ENCODE measurements around the gene MEIS1. TPM values are rescaled to one million over a fixed set of nuclear protein-coding genes. Genes with fewer than 3 reads are reported as not detected.

Gene MEIS1
- total and polyA plus RNA-seq, 2 experiments from 2014 or later: 0.16 to 0.28 TPM

DNA sequence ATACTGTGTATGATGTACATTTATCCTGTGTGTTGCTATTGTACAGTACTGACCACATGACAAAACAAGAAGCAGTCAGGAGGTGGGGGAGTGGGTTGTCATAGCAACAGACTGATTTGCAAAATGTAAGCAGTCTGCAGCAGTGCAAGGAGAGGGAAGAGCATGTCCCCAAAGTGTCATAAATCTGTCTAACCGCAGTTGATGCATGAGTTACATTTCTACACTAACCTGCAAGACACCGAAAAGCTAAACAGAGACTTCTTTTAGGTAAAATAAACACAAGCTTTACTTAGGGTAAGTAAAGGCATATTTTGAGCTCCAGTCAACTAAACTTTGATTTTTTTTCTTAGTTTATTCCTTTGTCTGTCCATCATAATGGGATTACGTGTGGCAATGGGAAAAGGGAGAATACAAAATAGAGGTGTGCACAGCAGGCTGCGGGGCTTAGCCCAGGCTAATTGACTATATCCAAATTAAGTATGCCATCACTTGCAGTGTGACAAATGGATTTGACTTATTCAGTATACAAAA is 134.5 kb downstream of the MEIS1 start:
- no peak overlapping the region for H3K4me3 ChIP-seq
- no peaks in the 10 kb centered on the region for H3K36me3 ChIP-seq (ENCODE audit: insufficient read depth)
- H2AFZ ChIP-seq: no peak overlapping the region
- Mint-ChIP-seq H3K36me3 (ENCODE audit: low read depth) (no peaks in the 10 kb centered on the region), H3K9me3 (no peaks in the 10 kb centered on the region), H3K27me3 (ENCODE audit: insufficient read depth, low read depth, poor library complexity) (peaks cover 2% of the 10 kb centered on the region), H3K27ac (no peak overlapping the region), H3K4me3 (no peak overlapping the region), H3K4me1 (peaks cover 35% of the 10 kb centered on the region)
- no peak for TF ChIP-seq ZNF331 (CRISPR knock-in tag; IDR thresholded peaks at IDR 0.05; ENCODE audit: low read depth)
- TF ChIP-seq EZH2phosphoT487 (IDR thresholded peaks at IDR 0.05; ENCODE audit: unreplicated experiment): no peak
- no peak for TF ChIP-seq CREB1 (CRISPR knock-in tag; IDR thresholded peaks at IDR 0.05; ENCODE audit: low read depth)
- TF ChIP-seq STAT1 (IDR thresholded peaks at IDR 0.05; ENCODE audit: unreplicated experiment): no peak
- no peak for TF ChIP-seq POLR2AphosphoS5 (IDR thresholded peaks at IDR 0.05; ENCODE audit: low read depth)
- no peak for TF ChIP-seq EZH2 (IDR thresholded peaks at IDR 0.05; ENCODE audit: low read depth, unreplicated experiment)
- TF ChIP-seq REST (IDR thresholded peaks at IDR 0.05; ENCODE audit: unreplicated experiment): no peak
- TF ChIP-seq, protein P1, sequence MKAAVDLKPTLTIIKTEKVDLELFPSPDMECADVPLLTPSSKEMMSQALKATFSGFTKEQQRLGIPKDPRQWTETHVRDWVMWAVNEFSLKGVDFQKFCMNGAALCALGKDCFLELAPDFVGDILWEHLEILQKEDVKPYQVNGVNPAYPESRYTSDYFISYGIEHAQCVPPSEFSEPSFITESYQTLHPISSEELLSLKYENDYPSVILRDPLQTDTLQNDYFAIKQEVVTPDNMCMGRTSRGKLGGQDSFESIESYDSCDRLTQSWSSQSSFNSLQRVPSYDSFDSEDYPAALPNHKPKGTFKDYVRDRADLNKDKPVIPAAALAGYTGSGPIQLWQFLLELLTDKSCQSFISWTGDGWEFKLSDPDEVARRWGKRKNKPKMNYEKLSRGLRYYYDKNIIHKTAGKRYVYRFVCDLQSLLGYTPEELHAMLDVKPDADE (IDR thresholded peaks at IDR 0.05): no peak
- TF ChIP-seq ZNF114 (CRISPR knock-in tag; IDR thresholded peaks at IDR 0.05): no peak
- TF ChIP-seq, protein P2, sequence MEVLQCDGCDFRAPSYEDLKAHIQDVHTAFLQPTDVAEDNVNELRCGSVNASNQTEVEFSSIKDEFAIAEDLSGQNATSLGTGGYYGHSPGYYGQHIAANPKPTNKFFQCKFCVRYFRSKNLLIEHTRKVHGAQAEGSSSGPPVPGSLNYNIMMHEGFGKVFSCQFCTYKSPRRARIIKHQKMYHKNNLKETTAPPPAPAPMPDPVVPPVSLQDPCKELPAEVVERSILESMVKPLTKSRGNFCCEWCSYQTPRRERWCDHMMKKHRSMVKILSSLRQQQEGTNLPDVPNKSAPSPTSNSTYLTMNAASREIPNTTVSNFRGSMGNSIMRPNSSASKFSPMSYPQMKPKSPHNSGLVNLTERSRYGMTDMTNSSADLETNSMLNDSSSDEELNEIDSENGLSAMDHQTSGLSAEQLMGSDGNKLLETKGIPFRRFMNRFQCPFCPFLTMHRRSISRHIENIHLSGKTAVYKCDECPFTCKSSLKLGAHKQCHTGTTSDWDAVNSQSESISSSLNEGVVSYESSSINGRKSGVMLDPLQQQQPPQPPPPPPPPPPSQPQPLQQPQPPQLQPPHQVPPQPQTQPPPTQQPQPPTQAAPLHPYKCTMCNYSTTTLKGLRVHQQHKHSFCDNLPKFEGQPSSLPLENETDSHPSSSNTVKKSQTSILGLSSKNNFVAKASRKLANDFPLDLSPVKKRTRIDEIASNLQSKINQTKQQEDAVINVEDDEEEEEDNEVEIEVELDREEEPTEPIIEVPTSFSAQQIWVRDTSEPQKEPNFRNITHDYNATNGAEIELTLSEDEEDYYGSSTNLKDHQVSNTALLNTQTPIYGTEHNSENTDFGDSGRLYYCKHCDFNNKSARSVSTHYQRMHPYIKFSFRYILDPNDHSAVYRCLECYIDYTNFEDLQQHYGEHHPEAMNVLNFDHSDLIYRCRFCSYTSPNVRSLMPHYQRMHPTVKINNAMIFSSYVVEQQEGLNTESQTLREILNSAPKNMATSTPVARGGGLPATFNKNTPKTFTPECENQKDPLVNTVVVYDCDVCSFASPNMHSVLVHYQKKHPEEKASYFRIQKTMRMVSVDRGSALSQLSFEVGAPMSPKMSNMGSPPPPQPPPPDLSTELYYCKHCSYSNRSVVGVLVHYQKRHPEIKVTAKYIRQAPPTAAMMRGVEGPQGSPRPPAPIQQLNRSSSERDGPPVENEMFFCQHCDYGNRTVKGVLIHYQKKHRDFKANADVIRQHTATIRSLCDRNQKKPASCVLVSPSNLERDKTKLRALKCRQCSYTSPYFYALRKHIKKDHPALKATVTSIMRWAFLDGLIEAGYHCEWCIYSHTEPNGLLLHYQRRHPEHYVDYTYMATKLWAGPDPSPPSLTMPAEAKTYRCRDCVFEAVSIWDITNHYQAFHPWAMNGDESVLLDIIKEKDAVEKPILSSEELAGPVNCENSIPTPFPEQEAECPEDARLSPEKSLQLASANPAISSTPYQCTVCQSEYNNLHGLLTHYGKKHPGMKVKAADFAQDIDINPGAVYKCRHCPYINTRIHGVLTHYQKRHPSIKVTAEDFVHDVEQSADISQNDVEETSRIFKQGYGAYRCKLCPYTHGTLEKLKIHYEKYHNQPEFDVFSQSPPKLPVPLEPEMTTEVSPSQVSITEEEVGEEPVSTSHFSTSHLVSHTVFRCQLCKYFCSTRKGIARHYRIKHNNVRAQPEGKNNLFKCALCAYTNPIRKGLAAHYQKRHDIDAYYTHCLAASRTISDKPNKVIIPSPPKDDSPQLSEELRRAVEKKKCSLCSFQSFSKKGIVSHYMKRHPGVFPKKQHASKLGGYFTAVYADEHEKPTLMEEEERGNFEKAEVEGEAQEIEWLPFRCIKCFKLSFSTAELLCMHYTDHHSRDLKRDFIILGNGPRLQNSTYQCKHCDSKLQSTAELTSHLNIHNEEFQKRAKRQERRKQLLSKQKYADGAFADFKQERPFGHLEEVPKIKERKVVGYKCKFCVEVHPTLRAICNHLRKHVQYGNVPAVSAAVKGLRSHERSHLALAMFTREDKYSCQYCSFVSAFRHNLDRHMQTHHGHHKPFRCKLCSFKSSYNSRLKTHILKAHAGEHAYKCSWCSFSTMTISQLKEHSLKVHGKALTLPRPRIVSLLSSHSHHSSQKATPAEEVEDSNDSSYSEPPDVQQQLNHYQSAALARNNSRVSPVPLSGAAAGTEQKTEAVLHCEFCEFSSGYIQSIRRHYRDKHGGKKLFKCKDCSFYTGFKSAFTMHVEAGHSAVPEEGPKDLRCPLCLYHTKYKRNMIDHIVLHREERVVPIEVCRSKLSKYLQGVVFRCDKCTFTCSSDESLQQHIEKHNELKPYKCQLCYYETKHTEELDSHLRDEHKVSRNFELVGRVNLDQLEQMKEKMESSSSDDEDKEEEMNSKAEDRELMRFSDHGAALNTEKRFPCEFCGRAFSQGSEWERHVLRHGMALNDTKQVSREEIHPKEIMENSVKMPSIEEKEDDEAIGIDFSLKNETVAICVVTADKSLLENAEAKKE (CRISPR knock-in tag; IDR thresholded peaks at IDR 0.05): no peak
- TF ChIP-seq CTCF (conservative IDR thresholded peaks at IDR 0.05; ENCODE audit: low read depth in 2 of 2): no peak
- TF ChIP-seq NANOG (IDR thresholded peaks at IDR 0.05; ENCODE audit: borderline replicate concordance): no peak
- TF ChIP-seq JUNB (IDR thresholded peaks at IDR 0.05; ENCODE audit: unreplicated experiment): no peak
- peaks cover 27% of the 10 kb centered on the region for H3K4me1 ChIP-seq (ENCODE audit: insufficient read depth)
- peaks cover 4% of the 10 kb centered on the region; the same call in 1 of the 2 replicates for H3K27me3 ChIP-seq (ENCODE audit: insufficient read depth)
- H3K4me2 ChIP-seq: no peak overlapping the region
- no peaks in the 10 kb centered on the region for H3F3A ChIP-seq (replicated peaks; ENCODE audit: low read depth)
- H3K27ac ChIP-seq (ENCODE audit: low read depth): no peak overlapping the region
- no peaks in the 10 kb centered on the region for H4K20me1 ChIP-seq (replicated peaks; ENCODE audit: insufficient read depth)
- no peaks in the 10 kb centered on the region for H3K79me2 ChIP-seq (replicated peaks; ENCODE audit: insufficient read depth)
- H3K9me2 ChIP-seq (ENCODE audit: insufficient read depth): no peaks in the 10 kb centered on the region
- DNase-seq (ENCODE audit: low spot score) (no peak), ATAC-seq (no peak)
